Lung (tissue), 12 donors: ENCODE results near the gene ERCC5. TPM values are rescaled to one million over a fixed set of nuclear protein-coding genes. Genes with fewer than 3 reads are reported as not detected.

Source experiments
- ATAC-seq: fragments of 200-7000 bp; cut with Tn5 transposase; one replicate; pipeline ENCODE4 v1.9.1; 2020; ENCODE audit warnings: moderate number of reproducible peaks; ENCODE audit not compliant: insufficient read depth, low FRiP score
- DNase-seq, 3 donors: peaks; one replicate each; pipeline ENCODE4 v3.0.0-alpha.2; 2013 to 2017
- H3K27ac ChIP-seq, 2 donors: one replicate each; pipeline ENCODE4 v1.5.1; 2013; ENCODE audit warnings: mild to moderate bottlenecking in 2 of 2, moderate library complexity in 2 of 2, control low read depth in 1 of 2, inconsistent platforms in 1 of 2, low read depth in 1 of 2, low read length in 1 of 2
- H3K27me3 ChIP-seq, 3 donors: one replicate each; pipeline ENCODE4 v1.5.1; 2013; ENCODE audit warnings: low read length in 2 of 3; ENCODE audit not compliant: control insufficient read depth in 3 of 3, insufficient read depth in 3 of 3
- H3K36me3 ChIP-seq, 4 donors: one replicate each; pipeline ENCODE4 v1.5.1; 2013; ENCODE audit warnings: low read length in 4 of 4, mild to moderate bottlenecking in 1 of 4, moderate library complexity in 1 of 4; ENCODE audit not compliant: control insufficient read depth in 4 of 4, insufficient read depth in 4 of 4
- H3K4me1 ChIP-seq, 5 donors: one replicate each; pipeline ENCODE4 v1.5.1; 2013; ENCODE audit warnings: low read length in 5 of 5, mild to moderate bottlenecking in 2 of 5, moderate library complexity in 1 of 5; ENCODE audit not compliant: control insufficient read depth in 5 of 5, insufficient read depth in 5 of 5
- H3K4me3 ChIP-seq: one replicate; pipeline ENCODE4 v1.5.1; 2013; ENCODE audit warnings: mild to moderate bottlenecking, control low read depth, moderate library complexity
- H3K9ac ChIP-seq, 2 donors: one replicate each; pipeline ENCODE4 v1.5.1; 2013; ENCODE audit warnings: low read length in 2 of 2, control low read depth in 1 of 2; ENCODE audit not compliant: insufficient read depth in 1 of 2
- H3K9me3 ChIP-seq, 4 donors: one replicate each; pipeline ENCODE4 v1.5.1; 2013; ENCODE audit warnings: low read length in 3 of 4, mild to moderate bottlenecking in 1 of 4, moderate library complexity in 1 of 4; ENCODE audit not compliant: control insufficient read depth in 4 of 4, insufficient read depth in 3 of 4
- WGBS, 2 donors: extraction: QIAGEN DNeasy Blood & Tissue Kit; methylation state at CpG; one replicate each; pipeline ENCODE4 v1.1.7; 2013; 5-methylcytosine and 5-hydroxymethylcytosine counted together
- polyA plus RNA-seq, 2 donors: library from polyadenylated mRNA; stranded (reverse); fragments of 200-250 nt; gene quantifications; one replicate each; pipeline ENCODE4 v1.2.1, GENCODE V29; 2013
- total RNA-seq, 2 donors: library from RNA; depleted of rRNA in 1 of 2; stranded (reverse); fragments of >200 nt in 1 of 2; gene quantifications; one replicate each; pipeline ENCODE4 v1.2.1, GENCODE V29; 2014 to 2021
- TF ChIP-seq, protein P1 (sequence below): IDR thresholded peaks from 2 replicates; pipeline ENCODE4 v1.5.1; 2012; ENCODE audit warnings: mild to moderate bottlenecking; ENCODE audit errors: control extremely low read depth, extremely low read depth
- donor health status: control.
- donor health status: control.
- donor health status: Bipolar disorder and iron deficiency.
- donor health status: healthy.
- donor health status: DM: yes; HTN: yes; CAD: no.

ERCC5 gene
- total and polyA plus RNA-seq, 4 donors: 23.0 to 81.4 (median 58.0) TPM

DNA sequence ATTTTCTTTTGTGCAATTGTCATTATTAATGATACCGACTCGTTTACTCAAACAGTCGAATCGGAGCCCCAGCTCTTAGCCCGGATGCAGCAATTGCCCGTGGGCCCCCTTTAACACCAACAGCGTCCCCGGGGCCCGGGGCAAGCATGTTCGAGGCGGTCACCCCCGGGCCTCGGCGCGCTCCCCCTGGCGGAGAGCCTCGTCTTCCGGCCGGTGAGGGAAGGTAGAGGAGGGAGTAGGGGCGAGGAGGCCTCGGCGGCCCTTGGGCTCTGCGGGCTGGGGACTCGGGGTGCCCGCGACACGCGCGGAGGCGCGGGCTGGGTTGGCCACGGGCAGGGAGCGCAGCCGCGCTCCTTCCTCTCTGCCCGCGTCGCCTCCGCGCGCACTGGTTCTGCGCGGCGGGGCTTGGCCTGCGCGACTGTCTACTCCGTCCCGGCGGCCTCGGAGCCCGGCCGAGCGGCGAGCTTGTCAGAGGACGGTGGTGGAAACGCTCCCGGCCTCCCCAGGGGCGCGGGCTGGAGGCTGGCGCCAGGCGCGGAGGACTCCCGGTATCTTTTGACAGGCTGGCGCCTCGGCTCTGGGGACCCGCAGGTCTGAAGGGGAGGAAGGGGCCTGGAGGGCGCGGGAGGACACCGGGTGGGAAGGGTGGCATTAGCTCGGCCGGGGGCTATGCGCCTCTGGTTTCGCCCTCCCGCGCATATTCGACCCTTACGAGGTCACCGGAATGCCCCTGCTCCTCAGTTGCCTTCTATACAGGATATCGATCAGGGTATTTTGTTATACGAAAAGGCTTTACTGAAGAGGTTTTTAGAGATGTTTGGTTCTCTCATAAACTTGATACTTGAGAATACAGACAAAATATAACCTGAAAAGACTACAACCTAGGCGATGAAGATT is 45.4 kb upstream of the ERCC5 start:
- Histone ChIP-seq H3K9ac (peak overlapping the region; percentile 69 to 85), H3K9me3 (no peaks in the 10 kb centered on the region), H3K4me1 (peaks cover 0 to 28% (median 5%) of the 10 kb centered on the region in 5 donors), H3K27ac (peak overlapping the region; percentile 82 to 93), H3K36me3 (peaks cover 0 to 4% (median 0%) of the 10 kb centered on the region in 4 donors), H3K27me3 (no peaks in the 10 kb centered on the region), H3K4me3 (peak overlapping the region; percentile 58)
- ATAC-seq (peak; percentile 88), DNase-seq (peak; percentile 88 to 90 (median 89))
- WGBS, 2 donors: 2% methylated on average over 54 to 81 of the region's 81 CpGs
- TF ChIP-seq, protein P1, sequence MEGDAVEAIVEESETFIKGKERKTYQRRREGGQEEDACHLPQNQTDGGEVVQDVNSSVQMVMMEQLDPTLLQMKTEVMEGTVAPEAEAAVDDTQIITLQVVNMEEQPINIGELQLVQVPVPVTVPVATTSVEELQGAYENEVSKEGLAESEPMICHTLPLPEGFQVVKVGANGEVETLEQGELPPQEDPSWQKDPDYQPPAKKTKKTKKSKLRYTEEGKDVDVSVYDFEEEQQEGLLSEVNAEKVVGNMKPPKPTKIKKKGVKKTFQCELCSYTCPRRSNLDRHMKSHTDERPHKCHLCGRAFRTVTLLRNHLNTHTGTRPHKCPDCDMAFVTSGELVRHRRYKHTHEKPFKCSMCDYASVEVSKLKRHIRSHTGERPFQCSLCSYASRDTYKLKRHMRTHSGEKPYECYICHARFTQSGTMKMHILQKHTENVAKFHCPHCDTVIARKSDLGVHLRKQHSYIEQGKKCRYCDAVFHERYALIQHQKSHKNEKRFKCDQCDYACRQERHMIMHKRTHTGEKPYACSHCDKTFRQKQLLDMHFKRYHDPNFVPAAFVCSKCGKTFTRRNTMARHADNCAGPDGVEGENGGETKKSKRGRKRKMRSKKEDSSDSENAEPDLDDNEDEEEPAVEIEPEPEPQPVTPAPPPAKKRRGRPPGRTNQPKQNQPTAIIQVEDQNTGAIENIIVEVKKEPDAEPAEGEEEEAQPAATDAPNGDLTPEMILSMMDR: peak; percentile 40

DNA sequence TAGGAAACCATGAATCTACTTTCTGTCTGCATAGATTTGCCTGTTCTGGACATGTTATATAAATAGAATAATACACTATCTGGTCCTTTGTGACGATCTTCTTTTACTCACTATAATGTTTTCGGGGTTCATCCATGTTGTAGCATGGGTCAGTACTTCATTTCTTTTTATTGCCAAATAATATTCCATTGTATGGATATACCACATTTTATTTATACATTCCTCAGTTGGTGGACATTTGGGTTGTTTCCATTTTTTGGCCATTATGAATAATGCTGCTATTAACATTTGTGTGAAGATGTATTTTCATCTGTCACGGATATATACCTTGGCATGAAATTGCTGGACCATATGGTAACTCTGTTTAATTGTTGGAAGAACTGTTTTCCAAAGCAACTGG is 40.2 kb upstream of the ERCC5 start:
- no peak for DNase-seq
- Histone ChIP-seq H3K27ac (no peak overlapping the region), H3K9ac (no peak overlapping the region), H3K4me3 (no peak overlapping the region), H3K36me3 (peaks cover 0 to 10% (median 6%) of the 10 kb centered on the region in 4 donors), H3K9me3 (no peaks in the 10 kb centered on the region), H3K4me1 (peaks cover 0 to 16% (median 5%) of the 10 kb centered on the region in 5 donors), H3K27me3 (no peaks in the 10 kb centered on the region)
- no peak for ATAC-seq
- WGBS, 2 donors: 97 to 98% methylated on average over 3 of the region's 3 CpGs
- TF ChIP-seq, protein P1: no peak

DNA sequence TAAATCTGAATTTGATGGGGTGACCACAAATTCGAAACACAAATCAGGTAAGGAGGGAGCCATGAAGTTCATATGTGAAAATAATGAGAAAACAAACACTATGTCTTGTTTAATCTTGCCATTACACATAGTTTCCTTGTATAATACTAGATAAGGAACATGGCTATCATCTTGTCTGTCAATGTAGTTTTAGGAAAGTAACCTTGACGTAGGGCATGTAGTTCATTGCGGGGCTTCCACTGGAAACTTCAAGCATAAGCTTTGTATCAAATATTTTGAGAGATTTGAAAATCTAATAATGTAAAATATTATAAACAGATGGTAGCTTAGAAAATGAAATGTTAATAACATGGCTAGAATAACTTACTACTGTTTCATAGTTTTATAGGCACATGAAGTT is 38.1 kb upstream of the ERCC5 start:
- Histone ChIP-seq H3K4me3 (no peak overlapping the region), H3K27ac (no peak overlapping the region), H3K9ac (no peak overlapping the region), H3K4me1 (peaks cover 0 to 8% (median 0%) of the 10 kb centered on the region in 5 donors), H3K27me3 (no peaks in the 10 kb centered on the region), H3K36me3 (peaks cover 0 to 14% (median 10%) of the 10 kb centered on the region in 4 donors), H3K9me3 (no peaks in the 10 kb centered on the region)
- no peak for ATAC-seq
- 97 to 99% methylated on average over 3 of the region's 3 CpGs for WGBS, 2 donors
- TF ChIP-seq, protein P1: no peak
- no peak for DNase-seq
